ENCODE data around the gene TMEM107. TPM values are rescaled to one million over a fixed set of nuclear protein-coding genes. Genes with fewer than 3 reads are reported as not detected.

The TMEM107 gene
- total RNA-seq, 4 donors from 2014 or later: 10.4 to 17.8 (median 13.6) TPM

DNA sequence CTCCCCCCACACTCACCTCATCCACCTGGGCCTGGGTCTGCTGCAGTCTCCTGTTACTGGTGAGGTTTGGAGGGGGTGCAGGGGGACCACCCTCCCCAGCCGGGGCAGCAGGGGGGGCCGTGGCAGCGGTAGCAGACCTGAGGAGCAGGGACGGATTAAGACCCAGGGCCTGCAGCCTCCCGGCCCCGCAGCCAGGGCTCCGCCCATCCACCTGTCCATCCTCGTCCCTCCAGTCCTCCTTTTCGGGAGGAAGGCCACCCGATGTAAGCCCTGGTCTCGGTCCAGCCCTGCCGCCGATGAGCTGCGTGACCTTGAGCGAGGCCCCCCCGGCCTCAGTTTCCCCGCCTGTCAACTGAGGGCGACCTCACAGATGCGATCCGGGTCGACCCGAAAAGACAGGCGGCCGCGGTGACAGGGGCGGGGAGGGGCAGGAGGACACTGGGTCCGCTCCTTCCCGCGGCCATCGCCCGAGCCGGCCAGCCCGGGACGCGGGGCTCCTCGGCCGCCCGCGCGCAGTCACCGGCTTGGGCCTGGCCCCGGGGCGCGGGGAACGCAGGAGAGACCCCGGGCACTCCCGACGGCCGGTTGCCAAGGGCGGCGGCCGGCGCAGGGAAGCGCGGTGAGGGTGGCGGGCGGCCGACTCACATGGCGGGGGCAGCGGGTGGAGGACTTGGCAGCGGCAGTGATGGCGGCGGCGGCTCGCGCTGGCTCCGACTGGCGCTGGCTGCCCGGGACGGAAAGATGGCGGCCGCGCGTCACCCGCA, 13.8 kb downstream of the TMEM107 start, which contains the start of gene VAMP2:
TSS of gene VAMP2 (minus strand) at position 716 of the 764 bp plus-strand sequence. CDS start at position 647, 69 bp downstream.
- Histone ChIP-seq H3K4me3 (peak within 1 kb of the TSS; percentile 94 to 100 (median 100)), H3K4me1 (peaks cover 47 to 71% (median 68%) of the 10 kb centered on the region in 4 donors), H3K36me3 (peaks cover 9 to 27% (median 23%) of the 10 kb centered on the region in 4 donors), H3K27me3 (no peaks in the 10 kb centered on the region), H3K9me3 (no peaks in the 10 kb centered on the region), H3K27ac (replicated peaks in 1 of 4) (peak within 1 kb of the TSS; percentile 100)
- TF ChIP-seq POLR2AphosphoS5 (IDR thresholded peaks at IDR 0.05): peak in 1 of 2 donors; percentile 88
- no peak for TF ChIP-seq EP300 (IDR thresholded peaks at IDR 0.05)
- TF ChIP-seq, protein P1, sequence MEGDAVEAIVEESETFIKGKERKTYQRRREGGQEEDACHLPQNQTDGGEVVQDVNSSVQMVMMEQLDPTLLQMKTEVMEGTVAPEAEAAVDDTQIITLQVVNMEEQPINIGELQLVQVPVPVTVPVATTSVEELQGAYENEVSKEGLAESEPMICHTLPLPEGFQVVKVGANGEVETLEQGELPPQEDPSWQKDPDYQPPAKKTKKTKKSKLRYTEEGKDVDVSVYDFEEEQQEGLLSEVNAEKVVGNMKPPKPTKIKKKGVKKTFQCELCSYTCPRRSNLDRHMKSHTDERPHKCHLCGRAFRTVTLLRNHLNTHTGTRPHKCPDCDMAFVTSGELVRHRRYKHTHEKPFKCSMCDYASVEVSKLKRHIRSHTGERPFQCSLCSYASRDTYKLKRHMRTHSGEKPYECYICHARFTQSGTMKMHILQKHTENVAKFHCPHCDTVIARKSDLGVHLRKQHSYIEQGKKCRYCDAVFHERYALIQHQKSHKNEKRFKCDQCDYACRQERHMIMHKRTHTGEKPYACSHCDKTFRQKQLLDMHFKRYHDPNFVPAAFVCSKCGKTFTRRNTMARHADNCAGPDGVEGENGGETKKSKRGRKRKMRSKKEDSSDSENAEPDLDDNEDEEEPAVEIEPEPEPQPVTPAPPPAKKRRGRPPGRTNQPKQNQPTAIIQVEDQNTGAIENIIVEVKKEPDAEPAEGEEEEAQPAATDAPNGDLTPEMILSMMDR (IDR thresholded peaks at IDR 0.05): peak in 2 of 3 experiments; percentile 4 to 25
- TF ChIP-seq POLR2A (IDR thresholded peaks at IDR 0.05; ENCODE audit: low read depth): peak; percentile 68
- WGBS: 0% methylated on average over 2 of the region's 75 CpGs
- DNase-seq (ENCODE audit: extremely low spot score): no peak
- intact Hi-C loops (cut with DNase I): no loop called here

DNA sequence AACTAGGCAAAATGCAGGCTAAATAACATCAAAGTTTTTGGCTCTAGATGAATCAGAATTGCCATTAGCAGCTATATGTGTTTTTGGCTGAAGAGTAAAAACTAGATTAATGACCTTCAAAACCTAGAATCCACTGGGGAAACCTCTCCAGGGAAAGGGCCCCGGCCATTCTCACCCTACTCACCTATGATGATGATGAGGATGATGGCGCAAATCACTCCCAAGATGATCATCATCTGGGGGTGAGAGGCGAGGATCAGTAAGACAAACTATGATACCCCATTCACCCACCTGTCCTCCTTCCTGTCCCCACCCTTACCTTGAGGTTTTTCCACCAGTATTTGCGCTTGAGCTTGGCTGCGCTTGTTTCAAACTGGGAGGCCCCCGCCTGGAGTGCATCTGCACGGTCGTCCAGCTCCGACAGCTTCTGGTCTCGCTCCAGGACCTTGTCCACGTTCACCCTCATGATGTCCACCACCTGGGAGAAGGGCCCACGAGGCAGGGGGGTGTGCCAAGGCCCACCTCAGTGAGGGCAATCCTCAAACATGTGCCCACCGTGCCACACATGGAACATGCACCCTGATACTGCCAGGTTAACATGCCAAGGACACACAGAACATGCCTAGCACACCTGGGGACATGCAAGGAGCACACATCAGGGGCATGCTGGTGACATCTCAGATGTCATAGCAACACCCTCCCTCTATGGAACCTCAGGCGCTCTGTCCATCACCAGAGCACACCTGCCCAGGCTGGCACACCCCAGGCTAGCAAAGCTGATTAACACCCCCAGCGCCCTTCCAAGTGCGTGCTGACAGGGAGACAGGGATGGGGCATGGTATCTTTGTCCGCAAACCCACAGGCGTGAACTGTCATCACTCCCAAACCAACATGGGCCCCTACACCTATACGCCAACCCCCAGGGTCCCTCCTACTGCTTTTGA, 14.6 kb downstream of the TMEM107 start:
- WGBS: 34% methylated on average over 17 of the region's 19 CpGs
- no peaks in the 10 kb centered on the region for H3K27me3 ChIP-seq
- peaks cover 9 to 27% (median 23%) of the 10 kb centered on the region in 4 donors for H3K36me3 ChIP-seq
- TF ChIP-seq EP300 (IDR thresholded peaks at IDR 0.05) (no peak), POLR2AphosphoS5 (IDR thresholded peaks at IDR 0.05) (peak in 1 of 2 donors; percentile 12)
- H3K4me1 ChIP-seq: peaks cover 53 to 77% (median 75%) of the 10 kb centered on the region in 4 donors
- peak overlapping the region; percentile 100 for H3K27ac ChIP-seq (replicated peaks in 1 of 4)
- no peaks in the 10 kb centered on the region for H3K9me3 ChIP-seq
- DNase-seq (ENCODE audit: extremely low spot score): no peak
- intact Hi-C loops (cut with DNase I): no loop called here
- H3K4me3 ChIP-seq: peak overlapping the region; percentile 94 to 100 (median 100)

DNA sequence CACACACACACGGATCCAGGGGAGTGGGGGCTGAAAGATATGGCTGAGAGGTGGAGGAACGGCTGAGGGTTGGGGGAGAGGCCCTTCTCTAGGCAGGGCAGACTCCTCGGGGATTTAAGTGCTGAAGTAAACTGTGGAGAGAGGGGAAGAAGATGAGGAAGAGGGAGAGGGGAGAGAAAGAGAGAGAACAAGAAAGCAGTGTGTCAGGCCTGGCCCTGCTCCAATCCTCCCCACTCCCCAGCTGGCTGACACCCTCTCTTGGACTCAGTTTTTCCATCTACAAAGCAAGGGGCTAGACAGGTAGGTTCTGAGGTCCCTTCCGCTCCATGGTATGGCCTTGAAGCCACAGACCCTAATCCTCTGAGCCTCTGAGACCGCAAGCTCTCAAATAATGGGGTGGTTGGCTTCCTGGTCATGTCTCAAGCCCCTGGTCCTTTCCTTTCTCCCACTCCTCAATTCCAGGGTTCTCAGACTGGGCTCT, 15.4 kb downstream of the TMEM107 start:
- peaks cover 9 to 27% (median 23%) of the 10 kb centered on the region in 4 donors for H3K36me3 ChIP-seq
- peaks cover 53 to 77% (median 75%) of the 10 kb centered on the region in 4 donors for H3K4me1 ChIP-seq
- WGBS: 45% methylated on average over 5 of the region's 5 CpGs
- peak overlapping the region; percentile 94 to 100 (median 100) for H3K4me3 ChIP-seq
- no peak for DNase-seq (ENCODE audit: extremely low spot score)
- H3K27ac ChIP-seq (replicated peaks in 1 of 4): peak overlapping the region; percentile 100
- intact Hi-C loops (cut with DNase I): no loop called here
- TF ChIP-seq, protein P1 (IDR thresholded peaks at IDR 0.05): no peak
- TF ChIP-seq EP300 (IDR thresholded peaks at IDR 0.05) (no peak), POLR2A (IDR thresholded peaks at IDR 0.05; ENCODE audit: low read depth) (no peak), POLR2AphosphoS5 (IDR thresholded peaks at IDR 0.05) (no peak)
- no peaks in the 10 kb centered on the region for H3K9me3 ChIP-seq
- no peaks in the 10 kb centered on the region for H3K27me3 ChIP-seq

DNA sequence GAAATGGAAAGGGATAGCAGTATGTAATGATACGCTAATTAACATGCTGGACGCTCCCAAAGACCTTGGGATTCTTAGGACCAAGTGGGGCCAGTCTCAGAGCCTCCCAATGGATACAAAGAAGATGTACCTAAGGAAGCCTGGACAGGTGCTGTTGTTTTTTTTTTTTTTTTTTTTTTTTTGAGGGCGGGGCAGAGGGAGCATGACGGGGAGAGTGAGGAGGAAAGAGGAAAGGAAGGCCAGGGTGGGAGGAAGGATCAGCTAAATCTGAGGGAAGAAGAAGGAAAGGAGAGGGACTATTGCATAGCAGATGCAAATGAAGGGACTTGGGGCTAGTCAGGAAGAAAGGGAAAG, 16.0 kb downstream of the TMEM107 start:
- no peak for DNase-seq (ENCODE audit: extremely low spot score)
- WGBS: 52% methylated on average over 4 of the region's 4 CpGs
- Histone ChIP-seq H3K27me3 (no peaks in the 10 kb centered on the region), H3K36me3 (peaks cover 9 to 27% (median 23%) of the 10 kb centered on the region in 4 donors), H3K9me3 (no peaks in the 10 kb centered on the region), H3K4me3 (peak overlapping the region in 1 of 4 donors; percentile 100), H3K4me1 (peaks cover 53 to 77% (median 75%) of the 10 kb centered on the region in 4 donors), H3K27ac (replicated peaks in 1 of 4) (peak overlapping the region; percentile 100)
- intact Hi-C loops (cut with DNase I): no loop called here
- no peak for TF ChIP-seq POLR2AphosphoS5 (IDR thresholded peaks at IDR 0.05)

DNA sequence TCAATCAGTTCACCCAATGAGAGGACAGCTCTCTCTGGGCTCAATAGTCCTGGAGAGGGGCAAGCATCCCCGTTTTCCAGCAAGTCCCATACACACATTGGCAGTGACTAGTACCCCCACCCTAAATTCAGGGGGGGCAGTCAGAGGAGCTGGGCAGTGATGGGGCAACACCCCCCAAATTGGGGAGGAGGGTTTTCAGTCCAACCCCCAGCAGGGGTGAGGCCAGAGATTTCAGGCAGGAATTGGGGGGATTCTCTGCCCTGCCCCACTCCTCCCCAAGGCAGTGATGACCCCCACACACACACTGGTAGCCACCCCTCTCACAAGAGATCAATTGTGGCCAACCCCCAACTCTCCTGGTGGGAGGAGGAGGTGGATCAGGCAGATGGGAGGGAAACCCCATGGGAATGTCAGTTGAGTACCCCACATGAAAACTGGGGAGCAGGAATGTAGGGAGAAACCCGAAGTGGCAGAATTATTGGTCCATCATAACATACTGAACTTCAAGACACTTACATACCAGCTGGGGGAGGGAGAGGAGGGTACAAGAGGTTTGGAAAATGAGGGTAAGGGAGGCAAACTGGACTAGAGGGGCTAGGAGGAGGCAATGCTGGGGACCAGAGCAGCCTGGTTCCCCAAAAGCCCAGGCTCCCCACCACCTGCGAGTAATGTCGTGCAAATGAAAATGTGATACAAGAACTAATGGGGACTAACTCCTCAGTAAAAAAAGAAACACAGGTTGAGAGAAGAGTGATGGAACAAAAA, 16.5 kb downstream of the TMEM107 start:
- peak overlapping the region; percentile 100 for H3K27ac ChIP-seq (replicated peaks in 1 of 4)
- peaks cover 49 to 72% (median 71%) of the 10 kb centered on the region in 4 donors for H3K4me1 ChIP-seq
- WGBS: 71% methylated on average over 4 of the region's 4 CpGs
- H3K9me3 ChIP-seq: no peaks in the 10 kb centered on the region
- peaks cover 9 to 27% (median 23%) of the 10 kb centered on the region in 4 donors for H3K36me3 ChIP-seq
- intact Hi-C loops (cut with DNase I): no loop called here
- DNase-seq (ENCODE audit: extremely low spot score): no peak
- no peak overlapping the region for H3K4me3 ChIP-seq
- no peaks in the 10 kb centered on the region for H3K27me3 ChIP-seq
- no peak for TF ChIP-seq EP300 (IDR thresholded peaks at IDR 0.05)
- TF ChIP-seq POLR2AphosphoS5 (IDR thresholded peaks at IDR 0.05): no peak
- TF ChIP-seq, protein P1 (IDR thresholded peaks at IDR 0.05): no peak
- no peak for TF ChIP-seq POLR2A (IDR thresholded peaks at IDR 0.05; ENCODE audit: low read depth)

All from esophagus muscularis mucosa (tissue), 4 donors.